Upper lobe of right lung (tissue), 1 donor: ENCODE results near the gene FKBP8. TPM values are rescaled to one million over a fixed set of nuclear protein-coding genes. Genes with fewer than 3 reads are reported as not detected.
"Not testable (repeated sequence)": the region's sequence is repeated elsewhere in the genome, so short reads cannot be mapped to it uniquely, and the experiment has no call there.

Experiments
- ATAC-seq: fragments of 200-7000 bp; cut with Tn5 transposase; one replicate; pipeline ENCODE4 v1.9.1; 2020; ENCODE audit warnings: mild to moderate bottlenecking, moderate library complexity
- DNase-seq: peaks from one replicate; pipeline ENCODE4 v3.0.0-alpha.2; 2020
- H3K27ac ChIP-seq: fragments of 200-600 bp; one replicate; pipeline ENCODE4 v1.8.0; 2022
- H3K27me3 ChIP-seq: fragments of 200-600 bp; one replicate; pipeline ENCODE4 v1.8.0; 2022; ENCODE audit warnings: mild to moderate bottlenecking
- H3K36me3 ChIP-seq: fragments of 200-600 bp; one replicate; pipeline ENCODE4 v1.8.0; 2022
- H3K4me1 ChIP-seq: fragments of 200-600 bp; one replicate; pipeline ENCODE4 v1.8.0; 2022
- H3K4me3 ChIP-seq: fragments of 200-600 bp; one replicate; pipeline ENCODE4 v1.8.0; 2022; ENCODE audit warnings: mild to moderate bottlenecking
- H3K9me3 ChIP-seq: fragments of 200-600 bp; one replicate; pipeline ENCODE4 v1.8.0; 2022
- intact Hi-C: fragments of 100-400 bp; cut with DNase I; formaldehyde crosslinking; loops from one replicate; pipeline ENCODE4 v1.11.0; 2022
- total RNA-seq: library from RNA; stranded (reverse); fragmentation: NEBNext Ultra II Directional; extraction: Animal tissue kit (Norgen Biotek cat#: 25700); gene quantifications from one replicate; pipeline ENCODE4 v1.2.1, GENCODE V29; 2021
- TF ChIP-seq, protein P1 (sequence below): fragments of 200-600 bp; IDR thresholded peaks from one replicate; pipeline ENCODE4 v1.8.0; 2022; ENCODE audit warnings: antibody characterized with exemption
- donor health status: DM: no; HTN: yes; CAD: no; lungs with severe emphysema.

The FKBP8 gene
- total RNA-seq, 1 donor from 2014 or later = 201 TPM

DNA sequence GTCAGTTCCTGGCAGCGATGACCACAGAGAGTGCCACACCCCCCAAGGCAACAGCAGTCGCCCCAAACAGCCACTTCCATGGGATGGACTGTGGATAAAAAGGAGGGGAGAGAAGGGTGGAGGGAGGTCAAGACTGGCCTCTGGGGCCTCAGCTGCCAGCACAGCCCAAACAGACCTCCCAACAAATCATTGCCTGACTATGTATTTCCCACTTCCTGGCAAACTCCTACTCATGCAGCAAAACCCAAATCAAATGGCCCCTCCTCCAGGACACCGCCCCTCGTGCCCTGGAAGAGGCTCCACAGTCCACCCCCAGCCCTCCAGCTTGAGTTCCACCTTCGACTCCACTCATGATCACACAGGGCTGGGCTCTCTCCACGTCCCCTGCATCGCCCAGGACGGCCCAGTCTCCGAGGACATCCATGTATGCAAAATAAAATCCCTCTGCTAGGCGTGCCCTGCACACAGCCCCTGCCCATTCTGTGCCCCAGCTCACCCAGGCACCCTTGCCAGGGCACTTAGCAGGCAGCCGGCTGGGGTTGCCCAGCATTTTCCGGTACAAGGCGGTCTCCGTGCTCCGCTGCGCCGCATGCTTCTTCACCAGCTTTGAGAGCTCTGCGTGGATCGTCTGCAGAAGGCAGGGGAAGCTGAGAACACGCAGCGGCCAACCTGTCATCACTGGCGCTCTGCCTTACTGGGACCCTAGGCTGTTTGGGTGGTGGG is 11.0 kb downstream of the FKBP8 start:
- ATAC-seq (peak; percentile 12), DNase-seq (no peak)
- intact Hi-C loops = no loop called here
- TF ChIP-seq, protein P1, sequence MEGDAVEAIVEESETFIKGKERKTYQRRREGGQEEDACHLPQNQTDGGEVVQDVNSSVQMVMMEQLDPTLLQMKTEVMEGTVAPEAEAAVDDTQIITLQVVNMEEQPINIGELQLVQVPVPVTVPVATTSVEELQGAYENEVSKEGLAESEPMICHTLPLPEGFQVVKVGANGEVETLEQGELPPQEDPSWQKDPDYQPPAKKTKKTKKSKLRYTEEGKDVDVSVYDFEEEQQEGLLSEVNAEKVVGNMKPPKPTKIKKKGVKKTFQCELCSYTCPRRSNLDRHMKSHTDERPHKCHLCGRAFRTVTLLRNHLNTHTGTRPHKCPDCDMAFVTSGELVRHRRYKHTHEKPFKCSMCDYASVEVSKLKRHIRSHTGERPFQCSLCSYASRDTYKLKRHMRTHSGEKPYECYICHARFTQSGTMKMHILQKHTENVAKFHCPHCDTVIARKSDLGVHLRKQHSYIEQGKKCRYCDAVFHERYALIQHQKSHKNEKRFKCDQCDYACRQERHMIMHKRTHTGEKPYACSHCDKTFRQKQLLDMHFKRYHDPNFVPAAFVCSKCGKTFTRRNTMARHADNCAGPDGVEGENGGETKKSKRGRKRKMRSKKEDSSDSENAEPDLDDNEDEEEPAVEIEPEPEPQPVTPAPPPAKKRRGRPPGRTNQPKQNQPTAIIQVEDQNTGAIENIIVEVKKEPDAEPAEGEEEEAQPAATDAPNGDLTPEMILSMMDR = no peak
- H3K9me3 ChIP-seq = no peaks in the 10 kb centered on the region
- no peak overlapping the region for H3K4me3 ChIP-seq
- no peaks in the 10 kb centered on the region for H3K27me3 ChIP-seq
- H3K4me1 ChIP-seq = no peaks in the 10 kb centered on the region
- H3K36me3 ChIP-seq = peaks cover 58% of the 10 kb centered on the region
- H3K27ac ChIP-seq = no peak overlapping the region

DNA sequence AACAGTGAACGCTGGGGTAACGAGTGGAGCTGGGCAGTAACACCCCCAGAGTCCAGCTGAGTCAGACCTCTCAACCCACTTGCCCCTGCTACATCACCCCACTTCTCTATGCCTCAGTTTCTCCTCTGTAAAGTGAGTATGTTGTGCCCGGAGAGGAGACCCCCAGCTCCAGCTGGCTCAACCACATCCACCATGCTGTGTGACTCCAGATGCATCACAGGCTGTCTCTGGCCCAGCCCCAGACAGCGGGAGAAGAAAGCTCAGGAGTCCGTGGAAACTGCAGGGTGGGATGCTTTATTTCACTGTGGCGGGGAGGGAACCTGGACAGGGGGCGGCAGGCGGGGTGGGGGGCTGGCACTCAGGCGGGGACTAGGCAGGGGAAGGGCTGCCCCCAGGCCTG is 11.9 kb downstream of the FKBP8 start:
- peaks cover 50% of the 10 kb centered on the region for H3K36me3 ChIP-seq
- TF ChIP-seq, protein P1 = no peak
- intact Hi-C loops = no loop called here
- no peaks in the 10 kb centered on the region for H3K9me3 ChIP-seq
- H3K4me1 ChIP-seq = no peaks in the 10 kb centered on the region
- ATAC-seq (no peak), DNase-seq (no peak)
- H3K27ac ChIP-seq = no peak overlapping the region
- H3K27me3 ChIP-seq = no peaks in the 10 kb centered on the region
- H3K4me3 ChIP-seq = no peak overlapping the region

DNA sequence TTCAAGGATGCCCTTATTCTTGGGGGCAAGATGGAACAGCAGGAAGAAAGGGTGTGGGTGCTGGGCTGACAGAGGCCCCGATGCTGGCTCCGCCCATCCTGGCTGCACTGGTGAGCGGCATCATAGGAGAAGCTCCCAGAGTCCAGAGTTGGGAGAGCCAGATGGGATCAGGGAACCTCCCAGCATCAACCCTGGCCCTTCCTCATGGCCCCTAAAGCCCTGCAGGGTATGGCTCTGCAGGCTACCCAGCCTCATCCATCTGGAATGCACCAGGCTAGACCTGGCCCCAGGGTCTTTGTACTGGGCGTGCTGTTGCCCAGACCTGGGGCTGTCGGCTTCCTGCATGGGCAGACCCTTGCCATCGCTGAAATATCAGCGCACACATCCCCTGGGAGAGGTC is 13.6 kb downstream of the FKBP8 start:
- H3K27ac ChIP-seq = no peak overlapping the region
- no peak for DNase-seq
- intact Hi-C loops = no loop called here
- H3K4me1 ChIP-seq = no peaks in the 10 kb centered on the region
- TF ChIP-seq, protein P1 = no peak
- peak; percentile 15 for ATAC-seq
- no peaks in the 10 kb centered on the region for H3K9me3 ChIP-seq
- peaks cover 34% of the 10 kb centered on the region for H3K36me3 ChIP-seq
- no peak overlapping the region for H3K4me3 ChIP-seq
- H3K27me3 ChIP-seq = no peaks in the 10 kb centered on the region

DNA sequence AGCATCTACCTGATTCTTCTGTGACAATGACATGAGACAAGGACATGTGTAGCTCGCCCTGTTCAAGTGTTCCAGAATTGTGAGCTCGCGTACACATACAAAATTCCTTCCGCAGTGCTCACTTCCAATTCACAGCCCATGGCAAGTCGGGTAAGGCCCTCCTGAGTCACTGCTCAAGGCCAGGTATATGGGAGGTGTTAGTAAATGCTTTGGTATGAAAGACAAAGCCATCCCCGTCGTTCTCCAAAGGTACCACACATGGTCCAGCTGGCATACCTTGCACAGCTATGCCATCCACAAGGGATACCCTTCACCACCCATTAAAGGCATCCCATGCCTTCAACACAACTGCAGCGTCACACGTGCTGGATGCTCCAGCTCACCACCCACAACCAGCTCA is 17.1 kb downstream of the FKBP8 start:
- TF ChIP-seq, protein P1 = no peak
- no peak overlapping the region for H3K4me3 ChIP-seq
- intact Hi-C loops = no loop called here
- ATAC-seq (no peak), DNase-seq (no peak)
- H3K36me3 ChIP-seq = peaks cover 4% of the 10 kb centered on the region
- no peaks in the 10 kb centered on the region for H3K27me3 ChIP-seq
- H3K4me1 ChIP-seq = no peaks in the 10 kb centered on the region
- H3K27ac ChIP-seq = no peak overlapping the region
- H3K9me3 ChIP-seq = no peaks in the 10 kb centered on the region

DNA sequence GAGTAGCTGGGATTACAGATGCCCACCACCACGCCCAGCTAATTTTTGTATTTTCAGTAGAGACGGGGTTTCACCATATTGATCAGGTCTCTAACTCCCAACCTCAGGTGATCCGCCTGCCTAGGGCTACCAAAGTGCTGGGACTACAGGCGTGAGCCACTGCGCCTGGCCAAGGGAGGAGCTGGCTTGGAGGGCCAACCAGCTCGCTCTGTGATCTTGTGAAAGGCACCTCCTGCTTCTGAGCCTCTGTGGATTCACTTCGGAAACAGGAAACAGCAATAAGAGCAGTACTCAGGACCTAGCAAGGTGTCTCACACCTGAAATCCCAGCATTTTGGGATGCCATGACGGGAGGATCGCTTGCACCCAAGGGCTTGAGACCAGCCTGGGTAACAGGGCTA is 19.5 kb downstream of the FKBP8 start:
- intact Hi-C loops = no loop called here
- Histone ChIP-seq H3K27me3 (no peaks in the 10 kb centered on the region), H3K36me3 (no peaks in the 10 kb centered on the region), H3K9me3 (no peaks in the 10 kb centered on the region), H3K4me1 (peaks cover 14% of the 10 kb centered on the region), H3K27ac (no peak overlapping the region), H3K4me3 (no peak overlapping the region)
- TF ChIP-seq, protein P1 = no peak
- no peak for ATAC-seq
- DNase-seq = no peak

DNA sequence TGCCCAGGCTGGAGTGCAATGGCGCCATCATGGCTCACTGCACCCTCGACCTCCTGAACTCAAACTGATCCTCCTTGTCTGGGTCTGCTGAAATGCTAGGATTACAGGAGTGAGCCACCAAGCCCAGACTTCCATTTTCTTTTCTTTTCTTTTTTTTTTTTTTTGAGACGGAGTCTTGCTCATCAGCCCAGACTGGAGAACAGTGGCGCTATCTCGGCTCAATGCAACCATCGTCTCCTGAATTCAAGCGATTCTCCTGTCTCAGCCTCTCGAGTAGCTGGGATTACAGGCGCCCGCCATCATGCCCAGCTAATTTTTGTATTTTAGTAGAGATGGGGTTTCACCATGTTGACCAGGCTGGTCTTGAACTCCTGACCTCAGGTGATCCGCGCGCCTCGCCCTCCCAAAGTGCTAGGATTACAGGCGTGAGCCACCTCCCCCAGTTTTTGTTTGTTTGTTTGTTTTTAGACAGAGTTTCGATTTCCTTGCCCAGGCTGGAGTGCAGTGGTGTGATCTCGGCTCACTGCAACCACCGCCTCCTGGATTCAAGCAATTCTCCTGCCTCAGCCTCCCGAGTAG is 20.4 kb downstream of the FKBP8 start:
- DNase-seq, H3K4me3 ChIP-seq, H3K9me3 ChIP-seq, H3K36me3 ChIP-seq, intact Hi-C loops, ATAC-seq, H3K27me3 ChIP-seq: not testable (repeated sequence)
- Histone ChIP-seq H3K4me1 (peaks cover 19% of the 10 kb centered on the region), H3K27ac (peak overlapping the region; percentile 47)
